ENCODE data around the gene SRRD.

DNA sequence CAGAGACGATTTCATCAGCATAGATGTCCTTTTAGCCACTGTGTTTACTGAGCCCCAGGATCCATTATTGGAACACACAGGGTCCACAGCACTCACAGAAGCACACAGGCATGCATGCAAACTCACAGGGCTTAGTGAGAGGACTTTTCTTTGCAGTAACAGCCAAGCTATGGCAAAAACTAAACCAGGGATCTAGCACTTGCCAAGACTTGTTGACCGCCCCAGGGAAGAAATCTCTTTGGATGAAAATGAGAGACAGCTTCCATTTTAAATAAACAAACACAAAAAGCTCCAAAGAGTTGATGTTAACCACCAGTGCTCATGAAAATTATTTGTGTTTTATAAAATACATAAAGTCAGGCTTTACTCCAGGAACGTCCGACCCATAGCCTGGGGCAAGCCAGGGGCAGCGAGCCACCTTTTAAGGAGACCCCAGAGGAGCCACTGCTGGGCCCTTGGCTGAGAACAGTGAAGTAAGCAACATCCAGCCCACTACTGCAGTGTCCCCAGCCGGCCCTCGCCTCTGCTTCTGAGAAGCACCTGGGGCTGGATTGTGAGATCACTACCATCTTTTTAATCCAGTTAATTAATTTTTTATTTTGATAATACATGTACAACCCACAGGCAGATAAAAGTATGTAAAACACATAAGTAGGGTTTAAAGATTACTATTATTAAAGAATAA is 50.6 kb downstream of the SRRD start:
- TF ChIP-seq ATF3 (IDR thresholded peaks at IDR 0.05; ENCODE audit: insufficient read depth, low read depth, low read length), result no peak
- TF ChIP-seq, protein P1, sequence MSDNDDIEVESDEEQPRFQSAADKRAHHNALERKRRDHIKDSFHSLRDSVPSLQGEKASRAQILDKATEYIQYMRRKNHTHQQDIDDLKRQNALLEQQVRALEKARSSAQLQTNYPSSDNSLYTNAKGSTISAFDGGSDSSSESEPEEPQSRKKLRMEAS (IDR thresholded peaks at IDR 0.05), result no peak
- TF ChIP-seq CTCF (IDR thresholded peaks at IDR 0.05; ENCODE audit: control extremely low read depth in 1 of 3, insufficient read depth in 1 of 3, low read depth in 1 of 3, low read length in 3 of 3), result no peak
- no peak for TF ChIP-seq BCL11A (IDR thresholded peaks at IDR 0.05; ENCODE audit: low read depth in 2 of 2, low read length in 2 of 2)
